Activated CD8-positive, alpha-beta memory T cell treated with anti-CD3 and anti-CD28 coated beads, Interleukin-2, amount 50 U/mL, for 48 hours (primary cell): Measurements from ENCODE around the gene NOC4L.
A peak's percentile ranks its signal among the peaks of the same experiment; 100 is the strongest.
"Not testable (repeated sequence)": the region's sequence is repeated elsewhere in the genome, so short reads cannot be mapped to it uniquely, and the experiment has no call there.

ENCODE experiments used
- DNase-seq: peaks from one replicate; pipeline ENCODE4 v3.0.0-alpha.2; 2020

Gene NOC4L

GRCh38 chr12:132143336-132144071, 753 bp upstream of the NOC4L start:
- DNase-seq, result peak; percentile 67

- DNase-seq, result peak; percentile 61
Observed at GRCh38 chr12:132144810-132145168, 532 bp downstream of the NOC4L start.

GRCh38 chr12:132145334-132145733, 1.1 kb downstream of the NOC4L start:
- DNase-seq, result peak; percentile 50

GRCh38 chr12:132146098-132146497, 1.8 kb downstream of the NOC4L start:
- DNase-seq, result peak; percentile 38

GRCh38 chr12:132146772-132147422, 2.6 kb downstream of the NOC4L start:
- DNase-seq, result peak; percentile 42

GRCh38 chr12:132147423-132148367, 3.4 kb downstream of the NOC4L start:
- DNase-seq, result peak; percentile 50

- no peak for DNase-seq
Observed at GRCh38 chr12:132148368-132149045, 4.2 kb downstream of the NOC4L start.

- DNase-seq, result not testable (repeated sequence)
Observed at GRCh38 chr12:132149526-132149925, 5.3 kb downstream of the NOC4L start.

GRCh38 chr12:132150780-132151144, 6.5 kb downstream of the NOC4L start:
- DNase-seq, result no peak

- DNase-seq, result no peak
Observed at GRCh38 chr12:132151145-132151765, 7.0 kb downstream of the NOC4L start.

- DNase-seq, result no peak
Observed at GRCh38 chr12:132151766-132152410, 7.6 kb downstream of the NOC4L start.

GRCh38 chr12:132152411-132152821, 8.2 kb downstream of the NOC4L start:
- DNase-seq, result no peak

- DNase-seq, result no peak
Observed at GRCh38 chr12:132152953-132153352, 8.7 kb downstream of the NOC4L start.

- DNase-seq, result peak; percentile 79
Observed at GRCh38 chr12:132153501-132154340, 9.5 kb downstream of the NOC4L start.

GRCh38 chr12:132154341-132154761, 10.1 kb downstream of the NOC4L start:
- DNase-seq, result no peak

GRCh38 chr12:132154941-132155770, 10.9 kb downstream of the NOC4L start:
- DNase-seq, result no peak

GRCh38 chr12:132155771-132156572, 11.7 kb downstream of the NOC4L start:
- DNase-seq, result no peak

- no peak for DNase-seq
Observed at GRCh38 chr12:132156573-132157325, 12.5 kb downstream of the NOC4L start.
